Activated T-helper 17 cell treated with anti-CD3 and anti-CD28 coated beads, Interleukin-2, amount 50 U/mL, for 72 hours (primary cell): ENCODE results near the gene RFFL. TPM values are rescaled to one million over a fixed set of nuclear protein-coding genes. Genes with fewer than 3 reads are reported as not detected.

Experiments
- ATAC-seq: fragments of 150-1000 bp; cut with Tn5 transposase; replicated peaks from 2 replicates; pipeline ENCODE4 v1.10.0; 2021; ENCODE audit warnings: mild to moderate bottlenecking, moderate library complexity
- H3K27ac Mint-ChIP-seq: one replicate; pipeline ENCODE4 v1.8.0; 2022; ENCODE audit warnings: mixed read lengths
- H3K27me3 Mint-ChIP-seq: one replicate; pipeline ENCODE4 v1.8.0; 2022; ENCODE audit warnings: mixed read lengths
- H3K36me3 Mint-ChIP-seq: one replicate; pipeline ENCODE4 v1.8.0; 2022; ENCODE audit warnings: low read depth, mild to moderate bottlenecking, mixed read lengths
- H3K4me1 Mint-ChIP-seq: one replicate; pipeline ENCODE4 v1.8.0; 2022; ENCODE audit warnings: mixed read lengths
- H3K4me3 Mint-ChIP-seq: one replicate; pipeline ENCODE4 v1.8.0; 2022; ENCODE audit warnings: mild to moderate bottlenecking, mixed read lengths
- H3K9me3 Mint-ChIP-seq: one replicate; pipeline ENCODE4 v1.8.0; 2022; ENCODE audit warnings: mixed read lengths
- total RNA-seq, 2 donors: library from RNA; stranded (reverse); gene quantifications; one replicate each; pipeline ENCODE4 v1.2.3, GENCODE V29; 2022

RFFL gene
- total RNA-seq, 2 donors from 2014 or later: 32.9 to 51.1 TPM

- H3K27me3 Mint-ChIP-seq: no peaks in the 10 kb centered on the region
- peak overlapping the region; percentile 3 for H3K4me3 Mint-ChIP-seq
- peak; percentile 62 for ATAC-seq
- H3K9me3 Mint-ChIP-seq: no peaks in the 10 kb centered on the region
- peaks cover 6% of the 10 kb centered on the region for H3K4me1 Mint-ChIP-seq
- peaks cover under 1% of the 10 kb centered on the region for H3K36me3 Mint-ChIP-seq
- peak overlapping the region; percentile 4 for H3K27ac Mint-ChIP-seq
Observed at GRCh38 chr17:34974179-34974578, 89.3 kb downstream of the RFFL start.

- H3K9me3 Mint-ChIP-seq: peaks cover 8% of the 10 kb centered on the region
- H3K36me3 Mint-ChIP-seq: peaks cover 46% of the 10 kb centered on the region
- peak within 1 kb of the TSS; percentile 99 for H3K27ac Mint-ChIP-seq
- ATAC-seq: peak; percentile 98
- no peaks in the 10 kb centered on the region for H3K27me3 Mint-ChIP-seq
- H3K4me1 Mint-ChIP-seq: peaks cover 22% of the 10 kb centered on the region
- peak within 1 kb of the TSS; percentile 94 for H3K4me3 Mint-ChIP-seq
Observed at GRCh38 chr17:34961093-34961911, 102.2 kb downstream of the RFFL start, which contains the start of the genes CCT6B and ZNF830. Gene CCT6B (minus strand): TSS chr17:34961460. CDS start chr17:34961393, 67 bp downstream. Gene ZNF830 (plus strand): TSS chr17:34961540. CDS start chr17:34961567, 27 bp downstream.

GRCh38 chr17:34958438-34958837, 105.1 kb downstream of the RFFL start:
- ATAC-seq: no peak
- Mint-ChIP-seq H3K36me3 (peaks cover 19% of the 10 kb centered on the region), H3K27ac (no peak overlapping the region), H3K27me3 (no peaks in the 10 kb centered on the region), H3K4me3 (no peak overlapping the region), H3K9me3 (peaks cover 8% of the 10 kb centered on the region), H3K4me1 (peaks cover 13% of the 10 kb centered on the region)

Other genes starting within 250 kb of the RFFL start
- 1 to 10 TPM in 1 of 2 donors, under 1 TPM in 1; 0.76 to 1.7 TPM for gene CCT6B, start 102.2 kb downstream of the RFFL start, total RNA-seq
- 10 to 100 TPM; 20.1 to 23.2 TPM for gene ZNF830, start 102.2 kb downstream of the RFFL start, total RNA-seq
- gene LIG3, start 83.2 kb downstream of the RFFL start, total RNA-seq: 10 to 100 TPM; 52.9 to 54.3 TPM
- 10 to 100 TPM; 23.9 to 36.6 TPM for gene RAD51D, start 56.2 kb upstream of the RFFL start, total RNA-seq
- gene FNDC8, start 57.9 kb upstream of the RFFL start, total RNA-seq: not detected
- 10 to 100 TPM; 15.8 to 38.9 TPM for gene NLE1, start 78.6 kb upstream of the RFFL start, total RNA-seq
- gene UNC45B, start 84.1 kb upstream of the RFFL start, total RNA-seq: not detected
- gene SLC35G3, start 130.7 kb upstream of the RFFL start, total RNA-seq: not detected
- 10 to 100 TPM; 31.3 to 45.6 TPM for gene SLFN5, start 179.4 kb upstream of the RFFL start, total RNA-seq